Neural cell (in vitro differentiated cells): Measurements from ENCODE around the gene SCART1. TPM values are rescaled to one million over a fixed set of nuclear protein-coding genes. Genes with fewer than 3 reads are reported as not detected.

Experiments
- H2AFZ ChIP-seq: fragments of 200-600, 300-800 bp; sonication (generic), shearing (Covaris generic); 2 replicates; pipeline ENCODE4 v1.6.0; 2014; ENCODE audit warnings: low read depth, mild to moderate bottlenecking, antibody characterized with exemption, low read length, moderate library complexity
- H3F3A ChIP-seq: fragments of 200-600 bp; shearing (Covaris generic); 2 replicates; pipeline ENCODE4 v1.6.1; 2016; ENCODE audit warnings: mild to moderate bottlenecking, moderate library complexity, mixed read lengths, antibody characterized with exemption, low read length; ENCODE audit not compliant: insufficient read depth, poor library complexity, severe bottlenecking
- H3K27ac ChIP-seq: fragments of 200-600, 300-800 bp; sonication (generic), shearing (Covaris generic); 2 replicates; pipeline ENCODE4 v1.5.1; 2014; ENCODE audit warnings: mild to moderate bottlenecking, low read length, moderate library complexity
- H3K27me3 ChIP-seq: fragments of 300-800, 200-600 bp; sonication (generic), shearing (Covaris generic); 2 replicates; pipeline ENCODE4 v1.6.0; 2014; ENCODE audit warnings: mild to moderate bottlenecking, low read depth, low read length, moderate library complexity; ENCODE audit not compliant: insufficient read depth
- H3K36me3 ChIP-seq: fragments of 300-800, 200-600 bp; sonication (generic), shearing (Covaris generic); 2 replicates; pipeline ENCODE4 v1.5.1; 2014; ENCODE audit warnings: mild to moderate bottlenecking, antibody characterized with exemption, low read length, moderate library complexity; ENCODE audit not compliant: insufficient read depth
- H3K4me2 ChIP-seq: fragments of 300-800, 200-600 bp; sonication (generic), shearing (Covaris generic); 2 replicates; pipeline ENCODE4 v1.6.0; 2014; ENCODE audit warnings: mild to moderate bottlenecking, low read length
- H3K4me3 ChIP-seq: fragments of 300-800, 200-600 bp; sonication (generic), shearing (Covaris generic); 2 replicates; pipeline ENCODE4 v1.5.1; 2014; ENCODE audit warnings: mild to moderate bottlenecking, low read length, moderate library complexity
- H3K79me2 ChIP-seq: fragments of 200-600 bp; shearing (Covaris generic); replicated peaks from 2 replicates; pipeline ENCODE4 v1.6.0; 2014; ENCODE audit warnings: mild to moderate bottlenecking, low read length, moderate library complexity; ENCODE audit not compliant: insufficient read depth
- H3K9ac ChIP-seq: fragments of 300-800, 200-600 bp; sonication (generic), shearing (Covaris generic); 2 replicates; pipeline ENCODE4 v1.6.1; 2016; ENCODE audit warnings: mild to moderate bottlenecking, low read length, mixed read lengths
- H3K9me2 ChIP-seq: fragments of 200-600 bp; shearing (Covaris generic); 2 replicates; pipeline ENCODE4 v1.6.1; 2016; ENCODE audit warnings: mild to moderate bottlenecking, low read length, mixed read lengths; ENCODE audit not compliant: insufficient read depth
- H3K9me3 ChIP-seq: fragments of 200-600, 300-800 bp; sonication (generic), shearing (Covaris generic); 2 replicates; pipeline ENCODE4 v1.6.1; 2016; ENCODE audit warnings: mild to moderate bottlenecking, mixed run types, low read length, moderate library complexity, mixed read lengths
- H4K20me1 ChIP-seq: fragments of 200-600 bp; shearing (Covaris generic); 2 replicates; pipeline ENCODE4 v1.6.1; 2016; ENCODE audit warnings: mild to moderate bottlenecking, mixed run types; ENCODE audit not compliant: insufficient read depth
- CTCF ChIP-seq: fragments of 450-650 bp; IDR thresholded peaks from 2 replicates; pipeline ENCODE4 v1.5.1; 2014; ENCODE audit warnings: antibody characterized with exemption, mild to moderate bottlenecking, moderate library complexity; ENCODE audit not compliant: poor library complexity, severe bottlenecking
- EP300 ChIP-seq: fragments of 450-650 bp; conservative IDR thresholded peaks from 2 replicates; pipeline ENCODE4 v1.6.1; 2014; ENCODE audit warnings: antibody characterized with exemption, mild to moderate bottlenecking, moderate library complexity; ENCODE audit not compliant: poor library complexity, severe bottlenecking
- EZH2 ChIP-seq: fragments of 200-600, 300-800 bp; shearing (Covaris generic), sonication (generic); IDR thresholded peaks from 2 replicates; pipeline ENCODE4 v1.6.1; 2014; ENCODE audit warnings: antibody characterized with exemption, low read length, borderline replicate concordance, mild to moderate bottlenecking; ENCODE audit not compliant: insufficient read depth, poor library complexity, severe bottlenecking
- MXI1 ChIP-seq: fragments of 450-650 bp; conservative IDR thresholded peaks from 2 replicates; pipeline ENCODE4 v1.6.1; 2014; ENCODE audit warnings: antibody characterized with exemption, mild to moderate bottlenecking; ENCODE audit not compliant: poor library complexity, severe bottlenecking
- POLR2AphosphoS5 ChIP-seq: IDR thresholded peaks from 2 replicates; pipeline ENCODE4 v1.6.1; 2012
- RAD21 ChIP-seq: fragments of 450-650 bp; conservative IDR thresholded peaks from 2 replicates; pipeline ENCODE4 v1.6.1; 2014; ENCODE audit warnings: antibody characterized with exemption, mild to moderate bottlenecking, moderate library complexity
- REST ChIP-seq: IDR thresholded peaks from 2 replicates; pipeline ENCODE4 v1.6.1; 2012; ENCODE audit warnings: borderline replicate concordance
- SMC3 ChIP-seq: fragments of 450-650 bp; conservative IDR thresholded peaks from 2 replicates; pipeline ENCODE4 v1.6.1; 2014; ENCODE audit warnings: antibody characterized with exemption, mild to moderate bottlenecking, moderate library complexity; ENCODE audit not compliant: poor library complexity
- TAF1 ChIP-seq: IDR thresholded peaks from 2 replicates; pipeline ENCODE4 v1.6.1; 2012; ENCODE audit warnings: low read depth
- polyA plus RNA-seq: library from polyadenylated mRNA; depleted of rRNA; stranded (reverse); fragments of >200 nt; gene quantifications from 2 replicates; pipeline ENCODE4 v1.2.3, GENCODE V29; 2014

Gene SCART1
- polyA plus RNA-seq, 1 donor from 2014 or later = 4.3 TPM

- H3K9ac ChIP-seq = no peak overlapping the region
- H3K9me3 ChIP-seq = peaks cover 12% of the 10 kb centered on the region
- H3K36me3 ChIP-seq = no peaks in the 10 kb centered on the region
Measured at GRCh38 chr10:133487085-133487484, 33.3 kb downstream of the SCART1 start.

DNA sequence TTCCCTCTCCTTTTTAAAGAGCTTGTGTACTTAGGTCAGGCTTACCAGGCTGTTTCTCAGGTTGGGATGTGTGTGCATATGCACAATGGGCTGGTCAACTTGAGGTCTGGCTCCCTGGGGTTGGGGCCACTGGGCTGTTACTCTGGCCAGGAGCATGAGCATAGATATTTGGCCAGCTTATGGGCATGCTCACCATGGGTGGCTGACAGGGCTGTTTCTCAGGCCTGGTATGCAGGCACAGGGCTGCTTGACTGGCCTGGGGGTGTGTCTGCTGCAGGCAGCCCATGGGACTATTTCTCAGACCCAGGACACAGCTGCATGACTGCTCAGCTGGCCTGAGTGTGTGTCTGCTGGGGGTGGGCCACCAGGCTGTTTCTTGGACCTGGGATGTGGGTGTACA, 34.6 kb downstream of the SCART1 start:
- Histone ChIP-seq H3K4me3 (no peak overlapping the region), H3K4me2 (no peak overlapping the region), H3K9ac (no peak overlapping the region), H3K79me2 (no peaks in the 10 kb centered on the region), H3K9me2 (no peaks in the 10 kb centered on the region), H3K27me3 (no peaks in the 10 kb centered on the region), H3K27ac (no peak overlapping the region), H3F3A (no peaks in the 10 kb centered on the region), H3K36me3 (no peaks in the 10 kb centered on the region), H4K20me1 (no peaks in the 10 kb centered on the region), H2AFZ (no peak overlapping the region), H3K9me3 (peaks cover 12% of the 10 kb centered on the region)
- TF ChIP-seq CTCF (no peak), TAF1 (no peak), RAD21 (no peak), MXI1 (no peak), REST (no peak), EZH2 (no peak)

More at GRCh38 chr10:133487085-133487484, 33.3 kb downstream of the SCART1 start:
- Histone ChIP-seq H4K20me1 (no peaks in the 10 kb centered on the region), H3K79me2 (no peaks in the 10 kb centered on the region), H3K4me2 (no peak overlapping the region), H3F3A (no peaks in the 10 kb centered on the region), H3K27me3 (no peaks in the 10 kb centered on the region), H3K27ac (no peak overlapping the region), H3K9me2 (no peaks in the 10 kb centered on the region), H3K4me3 (no peak overlapping the region), H2AFZ (no peak overlapping the region)
- TF ChIP-seq MXI1 (no peak), POLR2AphosphoS5 (no peak), EP300 (no peak), CTCF (no peak), SMC3 (no peak), EZH2 (no peak), TAF1 (no peak), REST (no peak), RAD21 (no peak)
